Measurements from ENCODE around the gene NTRK2. TPM values are rescaled to one million over a fixed set of nuclear protein-coding genes. Genes with fewer than 3 reads are reported as not detected.

NTRK2 gene
- total RNA-seq, 1 experiment from 2014 or later = not detected

GRCh38 chr9:84702471-84702870, 32.9 kb downstream of the NTRK2 start:
- Histone ChIP-seq H4K20me1 (ENCODE audit: insufficient read depth) (no peaks in the 10 kb centered on the region), H3K9me3 (ENCODE audit: control insufficient read depth in 1 of 2, insufficient read depth in 1 of 2, low read depth in 1 of 2, low read length in 2 of 2) (no peaks in the 10 kb centered on the region), H3K4me3 (replicated peaks in 1 of 2; ENCODE audit: low read depth in 1 of 2, low read length in 2 of 2) (no peak overlapping the region), H3K27me3 (ENCODE audit: insufficient read depth, low read length) (no peaks in the 10 kb centered on the region), H3K79me2 (ENCODE audit: insufficient read depth, low read length) (no peaks in the 10 kb centered on the region), H3K4me2 (ENCODE audit: low read length) (no peak overlapping the region), H3K9ac (ENCODE audit: low read length) (no peak overlapping the region), H3K4me1 (ENCODE audit: control insufficient read depth in 1 of 2, insufficient read depth in 2 of 2, low read length in 2 of 2) (no peaks in the 10 kb centered on the region), H3K36me3 (ENCODE audit: control insufficient read depth in 1 of 2, insufficient read depth in 2 of 2, low read length in 2 of 2) (no peaks in the 10 kb centered on the region), H3K27ac (ENCODE audit: low read depth, low read length) (no peak overlapping the region), H3K9me2 (ENCODE audit: insufficient read depth) (no peaks in the 10 kb centered on the region), H2AFZ (ENCODE audit: low read depth, low read length, poor library complexity, severe bottlenecking) (no peak overlapping the region)
- ChIA-PET POLR2A (no interaction called here), CTCF (no interaction called here), RAD21 (ENCODE audit: low non-redundant PET in 1 of 2, low total read pairs in 2 of 2, uncharacterized antibody in 2 of 2, unreplicated experiment in 2 of 2) (no interaction called here)
- no peak for ATAC-seq
- TF ChIP-seq CEBPB (IDR thresholded peaks at IDR 0.05; ENCODE audit: low read depth) (no peak), EZH2 (IDR thresholded peaks at IDR 0.05) (no peak), EZH2phosphoT487 (IDR thresholded peaks at IDR 0.05; ENCODE audit: borderline replicate concordance) (no peak), REST (IDR thresholded peaks at IDR 0.05; ENCODE audit: low read depth) (no peak), CTCF (IDR thresholded peaks at IDR 0.05 in 2 of 3, conservative IDR thresholded peaks at IDR 0.05 in 1 of 3; ENCODE audit: borderline replicate concordance in 1 of 3, insufficient read depth in 1 of 3, low read depth in 2 of 3, low read length in 2 of 3) (no peak), ZNF274 (IDR thresholded peaks at IDR 0.05; ENCODE audit: low read depth, low read length) (no peak), ELF1 (IDR thresholded peaks at IDR 0.05; ENCODE audit: borderline replicate concordance, low read depth) (no peak), CBX3 (IDR thresholded peaks at IDR 0.05; ENCODE audit: low read depth) (no peak), ZFX (IDR thresholded peaks at IDR 0.05) (no peak), ATF3 (IDR thresholded peaks at IDR 0.05) (no peak), ZBTB33 (IDR thresholded peaks at IDR 0.05; ENCODE audit: extremely low read depth, insufficient replicate concordance, low read length) (no peak), JUND (IDR thresholded peaks at IDR 0.05) (no peak), MAX (IDR thresholded peaks at IDR 0.05) (no peak), EGR1 (IDR thresholded peaks at IDR 0.05; ENCODE audit: low read depth) (no peak), RAD21 (IDR thresholded peaks at IDR 0.05; ENCODE audit: low read depth) (no peak)
- DNase-seq (ENCODE audit: low read depth, low spot score) = no peak
- BruUV-seq (replicated peaks) = no TSS peak
- intact Hi-C loops (cut with micrococcal nuclease) = no loop called here

Measured in HCT116 (cell line).